GM12892 (cell line): ENCODE measurements around the gene PLAU.
"Not testable (repeated sequence)": the region's sequence is repeated elsewhere in the genome, so short reads cannot be mapped to it uniquely, and the experiment has no call there.

Experiments
- DNase-seq: peaks from one replicate; pipeline ENCODE4 v3.0.0; 2011; ENCODE audit not compliant: insufficient read length
- FAIRE-seq: peaks from 2 replicates; lab custom pipeline; 2011; peaks lifted over from hg19 to GRCh38; lab: Jason Lieb, UNC
- POLR2A ChIP-seq: IDR thresholded peaks from 2 replicates; pipeline ENCODE4 v1.6.1; 2011; ENCODE audit warnings: low read depth, low read length, control low read depth
- POLR2AphosphoS5 ChIP-seq: IDR thresholded peaks from 2 replicates; pipeline ENCODE4 v1.6.1; 2011; ENCODE audit warnings: low read depth, low read length, control low read depth
- TAF1 ChIP-seq: IDR thresholded peaks from 2 replicates; pipeline ENCODE4 v1.6.1; 2011; ENCODE audit warnings: low read depth, mild to moderate bottlenecking, control low read depth, low read length, borderline replicate concordance

Gene PLAU

DNA sequence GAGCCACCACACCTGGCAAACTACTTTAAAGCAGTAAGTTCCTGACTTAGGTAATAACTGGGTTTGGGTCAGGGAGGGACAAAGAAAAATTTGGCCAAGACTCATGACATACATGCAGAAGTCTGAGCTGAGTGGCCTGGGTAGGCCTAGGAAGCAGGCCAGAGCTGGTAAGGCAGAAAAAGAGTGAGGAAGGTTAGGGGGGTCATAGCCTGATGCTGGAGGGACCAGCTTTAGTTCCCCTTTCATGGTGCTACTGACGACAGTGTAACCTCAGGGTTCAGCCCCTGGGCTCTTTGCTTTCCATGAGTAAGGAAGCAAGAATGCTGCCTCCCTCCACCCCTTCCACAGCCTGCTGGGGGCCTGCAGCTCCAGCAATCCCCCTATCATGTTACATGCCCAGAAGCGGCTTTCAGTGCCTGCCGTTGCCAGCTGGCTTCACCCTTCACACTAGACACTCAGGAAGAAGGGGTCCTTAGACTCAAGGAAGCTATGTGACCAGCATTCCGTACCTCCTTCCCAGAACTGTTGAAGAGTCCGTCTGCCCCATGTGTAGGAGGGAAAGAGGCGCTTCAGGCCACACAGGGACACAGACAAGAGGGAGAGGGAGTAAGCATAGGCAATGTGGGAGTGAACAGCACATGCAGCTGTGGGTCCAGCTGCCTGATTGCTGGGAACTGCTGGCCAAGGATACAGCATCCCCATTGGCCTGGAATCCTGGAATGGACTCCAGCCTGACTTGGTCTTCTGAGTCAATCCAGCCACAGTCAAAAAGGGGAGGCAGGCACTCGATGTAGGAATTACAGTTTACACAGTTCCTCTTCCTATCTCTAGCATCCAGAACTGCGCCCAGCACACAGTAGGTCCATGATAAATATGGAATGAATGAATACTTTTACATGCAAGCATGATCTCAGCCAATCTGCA lies 4.1 kb upstream of the PLAU start:
- FAIRE-seq = no peak
- TF ChIP-seq TAF1 (no peak), POLR2AphosphoS5 (no peak)
- DNase-seq = no peak

DNA sequence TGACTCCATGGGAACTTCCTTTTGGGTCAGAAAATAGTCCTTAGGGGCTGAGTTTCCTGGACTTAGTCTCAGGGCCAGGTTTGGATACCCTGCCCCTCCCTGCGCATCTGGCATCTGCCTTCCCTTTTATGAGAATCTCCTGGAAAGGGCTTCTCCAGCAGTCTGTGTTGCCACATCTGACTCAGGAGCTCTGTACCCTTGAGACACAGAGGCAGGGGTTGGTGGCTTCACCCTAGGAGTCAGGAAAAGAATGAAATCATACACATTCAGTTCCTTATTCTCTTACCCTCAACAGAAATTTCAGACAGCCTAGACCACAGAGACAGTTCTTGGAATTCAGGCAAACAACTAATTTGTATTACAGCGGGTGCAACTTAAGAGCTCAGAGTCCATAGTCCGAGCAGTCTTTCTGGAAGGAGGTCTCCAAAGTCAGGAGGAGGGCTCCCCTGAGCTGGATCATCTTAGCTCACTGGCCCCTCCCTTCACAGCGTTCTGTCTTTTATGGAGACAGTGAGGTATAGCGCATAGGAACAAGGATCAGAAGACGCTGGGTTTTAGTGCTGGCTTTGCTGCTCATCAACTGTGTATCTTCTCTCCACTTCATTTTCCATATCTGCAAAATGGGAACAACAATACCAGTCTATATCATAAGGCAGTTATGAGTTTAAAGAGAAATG lies 3.0 kb upstream of the PLAU start:
- DNase-seq = no peak
- FAIRE-seq = no peak
- no peak for TF ChIP-seq POLR2AphosphoS5
- no peak for TF ChIP-seq POLR2A
- no peak for TF ChIP-seq TAF1

DNA sequence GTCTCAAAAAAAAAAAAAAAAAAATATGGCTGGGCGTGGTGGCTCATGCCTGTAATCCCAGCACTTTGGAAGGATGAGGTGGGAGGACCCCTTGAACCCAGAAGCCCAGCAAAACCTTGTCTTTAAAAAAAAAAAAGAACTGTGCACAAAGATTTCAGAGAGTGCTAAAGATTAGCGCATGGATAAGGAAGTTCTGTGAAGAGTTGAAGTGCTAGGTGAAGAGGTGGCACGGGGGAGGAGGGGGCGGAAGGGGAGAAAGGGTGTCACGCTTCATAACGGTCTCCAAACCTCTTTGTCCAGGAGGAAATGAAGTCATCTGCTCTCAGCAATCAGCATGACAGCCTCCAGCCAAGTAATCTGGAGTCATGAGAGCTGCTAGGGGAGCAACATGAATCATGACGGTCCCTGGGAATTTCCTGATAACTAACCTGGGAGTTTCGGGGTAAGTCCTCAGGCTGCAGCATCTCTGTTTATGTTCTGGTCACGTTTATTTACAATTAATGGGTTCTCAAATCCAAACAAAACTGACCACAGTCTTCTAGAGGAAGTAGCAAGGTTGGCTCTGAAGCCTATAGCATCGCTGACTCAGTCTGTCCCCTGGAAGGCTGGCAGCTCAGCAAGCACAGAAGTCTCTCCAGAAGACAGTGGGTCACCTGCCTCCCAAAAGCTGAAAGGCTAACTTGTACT lies 1.9 kb upstream of the PLAU start:
- DNase-seq (no peak), FAIRE-seq (peak; percentile 84)
- no peak for TF ChIP-seq POLR2AphosphoS5
- TF ChIP-seq POLR2A = no peak
- TF ChIP-seq TAF1 = no peak

DNA sequence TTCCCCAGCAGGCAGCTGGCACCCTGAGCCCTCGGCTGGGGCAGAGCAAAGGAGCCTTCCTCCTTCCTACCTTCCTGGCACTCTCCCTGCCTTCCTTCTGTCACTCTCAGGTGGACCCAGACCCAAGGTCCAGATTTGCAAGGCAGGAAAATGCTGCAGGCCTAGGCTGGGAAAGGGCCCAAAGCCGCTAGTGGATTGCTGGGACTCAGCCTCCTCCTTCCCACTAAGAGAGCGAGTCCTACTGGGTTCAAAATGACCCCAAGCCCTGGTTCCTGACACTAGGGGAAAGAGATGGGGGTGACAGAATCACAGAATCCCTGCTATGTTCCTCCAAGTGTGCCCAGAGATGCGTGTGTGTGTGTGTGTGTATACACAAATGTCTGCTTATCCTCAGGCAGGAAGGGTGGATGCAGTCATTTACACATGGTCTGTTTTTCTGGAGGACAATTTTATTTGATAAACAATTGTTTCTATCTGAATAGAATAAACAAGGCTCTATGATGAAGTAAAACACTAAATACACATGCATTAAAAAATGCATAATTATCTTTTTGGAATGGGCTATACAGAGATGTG lies 1.3 kb upstream of the PLAU start:
- FAIRE-seq = peak; percentile 17
- TF ChIP-seq POLR2AphosphoS5 (no peak), POLR2A (no peak), TAF1 (no peak)

DNA sequence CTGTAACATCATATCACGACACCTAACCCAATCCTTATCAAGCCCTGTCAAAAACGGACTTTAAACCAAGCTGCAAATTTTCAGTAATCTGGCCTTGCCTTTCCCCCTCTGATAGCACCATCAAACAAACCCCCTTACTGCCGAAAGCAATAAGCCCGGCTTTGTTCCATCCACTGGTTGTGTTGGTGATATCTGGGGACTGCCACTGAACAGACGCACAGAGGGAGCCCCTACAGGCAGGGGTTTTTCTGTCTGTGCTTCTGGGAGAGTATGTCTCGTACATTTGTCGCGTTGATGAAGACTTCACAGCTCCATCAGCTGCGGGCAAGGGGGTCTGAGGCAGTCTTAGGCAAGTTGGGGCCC lies 550 bp upstream of the PLAU start:
- DNase-seq (no peak), FAIRE-seq (peak; percentile 56)
- TF ChIP-seq TAF1 (no peak), POLR2AphosphoS5 (no peak)

More for the DNA sequence above, 1.3 kb upstream of the PLAU start:
- no peak for DNase-seq

DNA sequence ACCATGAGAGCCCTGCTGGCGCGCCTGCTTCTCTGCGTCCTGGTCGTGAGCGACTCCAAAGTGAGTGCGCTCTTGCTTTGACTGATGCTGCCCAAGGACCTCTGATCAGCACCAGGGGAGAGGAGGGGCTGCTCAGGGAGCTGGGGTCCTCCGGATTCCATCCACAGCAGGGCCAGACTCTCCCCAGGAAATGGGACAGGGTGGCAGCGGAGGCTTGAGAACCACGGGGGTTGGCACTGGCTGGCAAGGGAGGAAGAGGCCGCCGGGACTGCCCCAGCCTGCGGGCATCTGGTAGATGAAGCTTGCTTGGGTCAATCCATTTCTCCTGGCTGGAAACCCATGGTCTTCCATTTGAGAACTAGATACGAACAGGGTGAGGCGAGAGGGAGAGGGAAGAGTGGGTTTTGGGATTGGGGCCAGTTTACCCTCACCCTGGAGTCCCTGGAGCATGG lies 647 bp downstream of the PLAU start:
- FAIRE-seq (peak; percentile 17), DNase-seq (no peak)
- TF ChIP-seq POLR2AphosphoS5 (no peak), POLR2A (no peak), TAF1 (no peak)

DNA sequence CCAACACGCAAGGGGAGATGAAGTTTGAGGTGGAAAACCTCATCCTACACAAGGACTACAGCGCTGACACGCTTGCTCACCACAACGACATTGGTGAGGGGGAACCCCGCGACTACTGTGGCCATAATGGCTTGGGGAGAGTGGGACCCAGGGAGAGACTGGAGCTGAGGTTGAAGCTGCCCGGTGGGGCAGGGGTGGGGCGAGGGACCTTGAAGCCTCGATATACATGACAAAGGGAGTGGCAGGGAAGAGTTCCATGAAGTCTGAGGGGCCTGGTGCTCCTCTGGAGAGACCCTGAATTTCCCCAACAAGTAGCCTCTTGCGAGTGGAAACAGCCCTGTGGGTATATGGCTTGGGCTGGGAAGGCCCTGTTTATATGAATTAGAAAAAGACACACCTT lies 3.1 kb downstream of the PLAU start:
- DNase-seq = no peak
- TF ChIP-seq TAF1 (no peak), POLR2A (no peak), POLR2AphosphoS5 (no peak)
- no peak for FAIRE-seq

DNA sequence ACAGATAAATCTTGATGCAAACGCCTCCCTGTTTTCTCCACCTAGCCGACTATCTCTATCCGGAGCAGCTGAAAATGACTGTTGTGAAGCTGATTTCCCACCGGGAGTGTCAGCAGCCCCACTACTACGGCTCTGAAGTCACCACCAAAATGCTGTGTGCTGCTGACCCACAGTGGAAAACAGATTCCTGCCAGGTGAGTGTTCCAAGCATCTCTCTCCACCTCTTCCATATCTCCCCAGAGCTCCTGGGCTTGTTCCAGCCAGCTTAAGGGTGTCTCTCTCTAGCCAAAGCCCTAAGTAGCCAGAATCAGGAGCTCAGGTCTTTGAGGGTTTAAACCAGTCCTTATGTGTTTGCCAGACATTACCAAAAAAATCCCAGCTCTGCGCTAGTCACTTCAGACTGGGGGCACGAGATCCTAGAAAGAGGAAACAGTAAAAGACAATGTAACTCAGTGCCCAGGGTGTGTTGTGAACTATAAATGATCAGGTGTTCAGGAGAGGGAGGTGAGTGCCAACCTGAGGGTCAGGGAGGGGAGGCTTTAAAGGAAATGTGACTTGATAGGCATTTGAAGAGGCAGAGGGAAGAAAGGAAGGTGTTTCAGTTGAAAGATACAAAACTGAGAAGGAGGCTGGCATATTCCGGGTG lies 4.4 kb downstream of the PLAU start:
- TF ChIP-seq POLR2AphosphoS5 (no peak), POLR2A (no peak), TAF1 (no peak)
- no peak for FAIRE-seq
- DNase-seq = no peak

DNA sequence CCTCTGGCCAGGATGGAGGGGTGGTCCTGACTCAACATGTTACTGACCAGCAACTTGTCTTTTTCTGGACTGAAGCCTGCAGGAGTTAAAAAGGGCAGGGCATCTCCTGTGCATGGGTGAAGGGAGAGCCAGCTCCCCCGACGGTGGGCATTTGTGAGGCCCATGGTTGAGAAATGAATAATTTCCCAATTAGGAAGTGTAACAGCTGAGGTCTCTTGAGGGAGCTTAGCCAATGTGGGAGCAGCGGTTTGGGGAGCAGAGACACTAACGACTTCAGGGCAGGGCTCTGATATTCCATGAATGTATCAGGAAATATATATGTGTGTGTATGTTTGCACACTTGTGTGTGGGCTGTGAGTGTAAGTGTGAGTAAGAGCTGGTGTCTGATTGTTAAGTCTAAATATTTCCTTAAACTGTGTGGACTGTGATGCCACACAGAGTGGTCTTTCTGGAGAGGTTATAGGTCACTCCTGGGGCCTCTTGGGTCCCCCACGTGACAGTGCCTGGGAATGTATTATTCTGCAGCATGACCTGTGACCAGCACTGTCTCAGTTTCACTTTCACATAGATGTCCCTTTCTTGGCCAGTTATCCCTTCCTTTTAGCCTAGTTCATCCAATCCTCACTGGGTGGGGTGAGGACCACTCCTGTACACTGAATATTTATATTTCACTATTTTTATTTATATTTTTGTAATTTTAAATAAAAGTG lies 6.0 kb downstream of the PLAU start:
- TF ChIP-seq POLR2AphosphoS5 = no peak
- no peak for TF ChIP-seq POLR2A
- no peak for TF ChIP-seq TAF1
- no peak for FAIRE-seq
- DNase-seq = no peak

DNA sequence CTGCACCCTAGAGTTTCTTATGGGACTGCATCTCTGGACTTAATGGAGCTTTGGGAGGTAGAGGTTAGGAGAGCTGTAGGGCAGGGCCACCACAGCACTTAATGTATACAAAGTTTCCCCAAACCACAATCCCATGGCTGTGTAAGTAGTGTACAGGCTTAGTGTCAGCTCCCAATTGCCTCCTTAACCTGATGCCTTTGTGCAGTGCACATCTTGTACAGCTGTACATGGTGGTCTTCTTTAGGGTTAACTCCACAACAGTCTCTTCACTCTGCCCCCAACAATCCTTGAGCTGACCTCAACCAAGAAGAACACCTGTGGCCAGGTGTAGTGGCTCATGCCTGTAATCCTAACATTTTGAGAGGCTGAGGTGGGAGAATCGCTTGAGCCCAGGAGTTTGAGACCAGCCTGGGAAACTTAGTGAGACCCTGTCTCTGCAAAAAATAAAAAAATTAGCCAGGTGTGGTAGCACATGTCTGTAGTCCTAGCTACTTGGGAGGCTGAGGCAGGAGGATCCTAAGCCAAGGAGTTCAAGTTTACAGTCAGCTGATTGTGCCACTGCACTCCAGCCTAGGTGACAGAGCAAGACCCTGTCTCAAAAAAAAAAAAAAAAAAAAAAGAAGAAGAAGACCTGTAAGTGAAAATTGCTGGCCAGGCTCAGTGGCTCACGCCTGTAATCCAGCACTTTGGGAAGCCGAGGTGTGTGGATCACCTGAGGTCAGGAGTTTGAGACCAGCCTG lies 6.8 kb downstream of the PLAU start:
- DNase-seq (no peak), FAIRE-seq (no peak)
- no peak for TF ChIP-seq TAF1
- TF ChIP-seq POLR2A = no peak
- no peak for TF ChIP-seq POLR2AphosphoS5

DNA sequence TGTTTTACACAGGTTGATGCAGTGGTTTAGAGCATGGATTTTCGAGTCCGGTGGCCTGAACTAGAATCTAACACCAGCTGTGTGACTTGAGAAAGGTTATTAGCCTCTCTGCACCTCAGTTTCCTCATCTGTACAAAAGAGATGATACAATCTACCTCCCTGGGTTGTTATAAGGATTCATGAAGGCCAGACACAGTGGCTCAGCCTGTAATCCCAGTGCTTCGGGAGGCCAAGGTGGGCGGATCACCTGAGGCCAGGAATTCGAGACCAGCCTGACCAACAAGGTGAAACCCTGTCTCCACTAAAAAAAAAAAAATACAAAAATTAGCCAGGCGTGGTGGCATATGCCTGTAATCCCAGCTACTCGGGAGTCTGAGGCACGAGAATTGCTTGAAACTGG lies 8.5 kb downstream of the PLAU start:
- FAIRE-seq, DNase-seq: not testable (repeated sequence)
